Measurements from ENCODE around the gene GLT1D1.
"Not testable (repeated sequence)": the region's sequence is repeated elsewhere in the genome, so short reads cannot be mapped to it uniquely, and the experiment has no call there.

Gene GLT1D1

GRCh38 chr12:128827724-128828123, 25.6 kb upstream of the GLT1D1 start:
- Histone ChIP-seq H3K4me3 (ENCODE audit: low read length) (no peak overlapping the region), H3K27me3 (ENCODE audit: insufficient read depth, low read length) (no peaks in the 10 kb centered on the region), H3K4me1 (ENCODE audit: insufficient read depth, low read length) (peaks cover 9% of the 10 kb centered on the region), H3K36me3 (ENCODE audit: insufficient read depth, low read length) (no peaks in the 10 kb centered on the region), H3K9me3 (ENCODE audit: low read length) (no peaks in the 10 kb centered on the region), H2AFZ (ENCODE audit: low read depth, low read length) (no peak overlapping the region)

- H3K27me3 ChIP-seq (ENCODE audit: insufficient read depth, low read length), result no peaks in the 10 kb centered on the region
- H3K36me3 ChIP-seq (ENCODE audit: insufficient read depth, low read length), result no peaks in the 10 kb centered on the region
- H2AFZ ChIP-seq (ENCODE audit: low read depth, low read length), result no peak overlapping the region
- H3K9me3 ChIP-seq (ENCODE audit: low read length), result no peaks in the 10 kb centered on the region
- peaks cover 2% of the 10 kb centered on the region for H3K4me1 ChIP-seq (ENCODE audit: insufficient read depth, low read length)
- H3K4me3 ChIP-seq (ENCODE audit: low read length), result no peak overlapping the region
Measured at GRCh38 chr12:128829861-128830504, 23.3 kb upstream of the GLT1D1 start.

- H3K27me3 ChIP-seq (ENCODE audit: insufficient read depth, low read length), result no peaks in the 10 kb centered on the region
- no peak overlapping the region for H3K4me3 ChIP-seq (ENCODE audit: low read length)
- H3K9me3 ChIP-seq (ENCODE audit: low read length), result no peaks in the 10 kb centered on the region
- no peak overlapping the region for H2AFZ ChIP-seq (ENCODE audit: low read depth, low read length)
- H3K4me1 ChIP-seq (ENCODE audit: insufficient read depth, low read length), result peaks cover 2% of the 10 kb centered on the region
- no peaks in the 10 kb centered on the region for H3K36me3 ChIP-seq (ENCODE audit: insufficient read depth, low read length)
Measured at GRCh38 chr12:128830505-128830893, 22.8 kb upstream of the GLT1D1 start.

- H3K4me3 ChIP-seq (ENCODE audit: low read length), result no peak overlapping the region
- H3K27me3 ChIP-seq (ENCODE audit: insufficient read depth, low read length), result no peaks in the 10 kb centered on the region
- H2AFZ ChIP-seq (ENCODE audit: low read depth, low read length), result no peak overlapping the region
- no peaks in the 10 kb centered on the region for H3K9me3 ChIP-seq (ENCODE audit: low read length)
- H3K36me3 ChIP-seq (ENCODE audit: insufficient read depth, low read length), result no peaks in the 10 kb centered on the region
- no peaks in the 10 kb centered on the region for H3K4me1 ChIP-seq (ENCODE audit: insufficient read depth, low read length)
Measured at GRCh38 chr12:128833418-128833817, 19.9 kb upstream of the GLT1D1 start.

- not testable (repeated sequence) for H3K36me3 ChIP-seq (ENCODE audit: insufficient read depth, low read length); H3K4me1 ChIP-seq (ENCODE audit: insufficient read depth, low read length); H3K27me3 ChIP-seq (ENCODE audit: insufficient read depth, low read length); H3K9me3 ChIP-seq (ENCODE audit: low read length); H3K4me3 ChIP-seq (ENCODE audit: low read length); H2AFZ ChIP-seq (ENCODE audit: low read depth, low read length)
Measured at GRCh38 chr12:128839885-128840284, 13.4 kb upstream of the GLT1D1 start.

- Histone ChIP-seq H3K27me3 (ENCODE audit: insufficient read depth, low read length) (no peaks in the 10 kb centered on the region), H3K4me3 (ENCODE audit: low read length) (no peak overlapping the region), H3K36me3 (ENCODE audit: insufficient read depth, low read length) (no peaks in the 10 kb centered on the region), H3K4me1 (ENCODE audit: insufficient read depth, low read length) (no peaks in the 10 kb centered on the region), H3K9me3 (ENCODE audit: low read length) (peaks cover 6% of the 10 kb centered on the region), H2AFZ (ENCODE audit: low read depth, low read length) (no peak overlapping the region)
Measured at GRCh38 chr12:128840862-128841468, 12.3 kb upstream of the GLT1D1 start.

GRCh38 chr12:128842579-128842978, 10.7 kb upstream of the GLT1D1 start:
- Histone ChIP-seq H3K4me1 (ENCODE audit: insufficient read depth, low read length) (no peaks in the 10 kb centered on the region), H2AFZ (ENCODE audit: low read depth, low read length) (no peak overlapping the region), H3K9me3 (ENCODE audit: low read length) (peaks cover 8% of the 10 kb centered on the region), H3K36me3 (ENCODE audit: insufficient read depth, low read length) (no peaks in the 10 kb centered on the region), H3K27me3 (ENCODE audit: insufficient read depth, low read length) (no peaks in the 10 kb centered on the region), H3K4me3 (ENCODE audit: low read length) (no peak overlapping the region)

- Histone ChIP-seq H3K36me3 (ENCODE audit: insufficient read depth, low read length) (no peaks in the 10 kb centered on the region), H3K4me3 (ENCODE audit: low read length) (no peak overlapping the region), H2AFZ (ENCODE audit: low read depth, low read length) (no peak overlapping the region)
Measured at GRCh38 chr12:128843538-128843937, 9.7 kb upstream of the GLT1D1 start.

GRCh38 chr12:128844031-128844635, 9.1 kb upstream of the GLT1D1 start:
- H3K4me1 ChIP-seq (ENCODE audit: insufficient read depth, low read length), result no peaks in the 10 kb centered on the region
- H3K27me3 ChIP-seq (ENCODE audit: insufficient read depth, low read length), result no peaks in the 10 kb centered on the region
- H3K4me3 ChIP-seq (ENCODE audit: low read length), result no peak overlapping the region
- H2AFZ ChIP-seq (ENCODE audit: low read depth, low read length), result no peak overlapping the region
- H3K36me3 ChIP-seq (ENCODE audit: insufficient read depth, low read length), result no peaks in the 10 kb centered on the region
- peaks cover 8% of the 10 kb centered on the region for H3K9me3 ChIP-seq (ENCODE audit: low read length)

More at GRCh38 chr12:128843538-128843937, 9.7 kb upstream of the GLT1D1 start:
- no peaks in the 10 kb centered on the region for H3K4me1 ChIP-seq (ENCODE audit: insufficient read depth, low read length)
- H3K9me3 ChIP-seq (ENCODE audit: low read length), result peaks cover 8% of the 10 kb centered on the region
- no peaks in the 10 kb centered on the region for H3K27me3 ChIP-seq (ENCODE audit: insufficient read depth, low read length)

GRCh38 chr12:128846671-128847070, 6.6 kb upstream of the GLT1D1 start:
- H3K4me1 ChIP-seq (ENCODE audit: insufficient read depth, low read length); H3K9me3 ChIP-seq (ENCODE audit: low read length); H3K27me3 ChIP-seq (ENCODE audit: insufficient read depth, low read length); H3K36me3 ChIP-seq (ENCODE audit: insufficient read depth, low read length); H2AFZ ChIP-seq (ENCODE audit: low read depth, low read length); H3K4me3 ChIP-seq (ENCODE audit: low read length): not testable (repeated sequence)

GRCh38 chr12:128848371-128848770, 4.9 kb upstream of the GLT1D1 start:
- Histone ChIP-seq H3K27me3 (ENCODE audit: insufficient read depth, low read length) (peaks cover 9% of the 10 kb centered on the region), H3K4me1 (ENCODE audit: insufficient read depth, low read length) (no peaks in the 10 kb centered on the region), H2AFZ (ENCODE audit: low read depth, low read length) (no peak overlapping the region), H3K4me3 (ENCODE audit: low read length) (no peak overlapping the region), H3K36me3 (ENCODE audit: insufficient read depth, low read length) (no peaks in the 10 kb centered on the region), H3K9me3 (ENCODE audit: low read length) (peaks cover 7% of the 10 kb centered on the region)

- not testable (repeated sequence) for H3K4me3 ChIP-seq (ENCODE audit: low read length); H3K9me3 ChIP-seq (ENCODE audit: low read length); H3K4me1 ChIP-seq (ENCODE audit: insufficient read depth, low read length); H2AFZ ChIP-seq (ENCODE audit: low read depth, low read length); H3K27me3 ChIP-seq (ENCODE audit: insufficient read depth, low read length); H3K36me3 ChIP-seq (ENCODE audit: insufficient read depth, low read length)
Measured at GRCh38 chr12:128849806-128850205, 3.5 kb upstream of the GLT1D1 start.

GRCh38 chr12:128850400-128850799, 2.9 kb upstream of the GLT1D1 start:
- Histone ChIP-seq H3K4me1 (ENCODE audit: insufficient read depth, low read length) (no peaks in the 10 kb centered on the region), H3K9me3 (ENCODE audit: low read length) (peaks cover 7% of the 10 kb centered on the region), H3K36me3 (ENCODE audit: insufficient read depth, low read length) (no peaks in the 10 kb centered on the region), H2AFZ (ENCODE audit: low read depth, low read length) (no peak overlapping the region), H3K27me3 (ENCODE audit: insufficient read depth, low read length) (peaks cover 9% of the 10 kb centered on the region), H3K4me3 (ENCODE audit: low read length) (no peak overlapping the region)

Measured in neuron (in vitro differentiated cells).